Measurements from ENCODE around the gene OR52W1. TPM values are rescaled to one million over a fixed set of nuclear protein-coding genes. Genes with fewer than 3 reads are reported as not detected.

The OR52W1 gene
- total RNA-seq, 3 donors from 2014 or later (not counting 1 experiment from before 2014, with no cell fraction given) = not detected

GRCh38 chr11:6194065-6194581 is 4.9 kb upstream of the OR52W1 start:
- Histone ChIP-seq H3K4me1 (ENCODE audit: control insufficient read depth, insufficient read depth, low read length) (peaks cover 18% of the 10 kb centered on the region), H3K27ac (ENCODE audit: low read length) (no peak overlapping the region), H3K9me3 (ENCODE audit: control insufficient read depth, insufficient read depth, low read length) (no peaks in the 10 kb centered on the region), H3K4me3 (ENCODE audit: low read length) (no peak overlapping the region), H3K27me3 (ENCODE audit: control insufficient read depth, insufficient read depth, low read length) (no peaks in the 10 kb centered on the region), H3K36me3 (ENCODE audit: control insufficient read depth, insufficient read depth, low read length) (no peaks in the 10 kb centered on the region)
- Mint-ChIP-seq H3K9me3 (no peaks in the 10 kb centered on the region), H3K4me1 (peaks cover 40 to 41% of the 10 kb centered on the region in 2 donors), H3K27ac (peak overlapping the region in 1 of 2 donors; percentile 90), H3K36me3 (no peaks in the 10 kb centered on the region), H3K27me3 (ENCODE audit: low read depth in 2 of 2) (no peaks in the 10 kb centered on the region), H3K4me3 (no peak overlapping the region)
- WGBS (ENCODE audit: insufficient coverage) = 80% methylated on average over 1 of the region's 1 CpG
- intact Hi-C loops (cut with micrococcal nuclease) = no loop called here
- ATAC-seq = no peak
- no peak for TF ChIP-seq CTCF (IDR thresholded peaks at IDR 0.05)
- DNase-seq = no peak

- Mint-ChIP-seq H3K4me3 (peak overlapping the region; percentile 60), H3K27ac (peak overlapping the region; percentile 86 to 90), H3K4me1 (peaks cover 59 to 62% of the 10 kb centered on the region in 2 donors), H3K9me3 (no peaks in the 10 kb centered on the region), H3K27me3 (ENCODE audit: low read depth in 2 of 2) (no peaks in the 10 kb centered on the region), H3K36me3 (no peaks in the 10 kb centered on the region)
- Histone ChIP-seq H3K4me3 (ENCODE audit: low read length) (no peak overlapping the region), H3K4me1 (ENCODE audit: control insufficient read depth, insufficient read depth, low read length) (peaks cover 40% of the 10 kb centered on the region), H3K36me3 (ENCODE audit: control insufficient read depth, insufficient read depth, low read length) (no peaks in the 10 kb centered on the region), H3K27me3 (ENCODE audit: control insufficient read depth, insufficient read depth, low read length) (no peaks in the 10 kb centered on the region), H3K27ac (ENCODE audit: low read length) (peak overlapping the region; percentile 46), H3K9me3 (ENCODE audit: control insufficient read depth, insufficient read depth, low read length) (no peaks in the 10 kb centered on the region)
- intact Hi-C loops (cut with micrococcal nuclease) = no loop called here
- no peak for TF ChIP-seq CTCF (IDR thresholded peaks at IDR 0.05)
- WGBS (ENCODE audit: insufficient coverage) = 41% methylated on average over 2 of the region's 4 CpGs
- peak; percentile 53 to 72 (median 66) for ATAC-seq
- peak in 1 of 2 donors; percentile 29 for DNase-seq
Measured at GRCh38 chr11:6196396-6196795, 2.6 kb upstream of the OR52W1 start.

GRCh38 chr11:6197466-6198200 is 1.4 kb upstream of the OR52W1 start:
- 87% methylated on average over 4 of the region's 4 CpGs for WGBS (ENCODE audit: insufficient coverage)
- no peak for DNase-seq
- H3K27ac ChIP-seq (ENCODE audit: low read length) = no peak overlapping the region
- no peaks in the 10 kb centered on the region for H3K9me3 ChIP-seq (ENCODE audit: control insufficient read depth, insufficient read depth, low read length)
- no peak for ATAC-seq
- H3K27me3 Mint-ChIP-seq (ENCODE audit: low read depth in 2 of 2) = no peaks in the 10 kb centered on the region
- H3K36me3 ChIP-seq (ENCODE audit: control insufficient read depth, insufficient read depth, low read length) = no peaks in the 10 kb centered on the region
- H3K4me3 ChIP-seq (ENCODE audit: low read length) = no peak overlapping the region
- TF ChIP-seq CTCF (IDR thresholded peaks at IDR 0.05) = no peak
- H3K36me3 Mint-ChIP-seq = no peaks in the 10 kb centered on the region
- intact Hi-C loops (cut with micrococcal nuclease) = no loop called here
- no peaks in the 10 kb centered on the region for H3K9me3 Mint-ChIP-seq
- H3K4me1 Mint-ChIP-seq = peaks cover 66 to 74% of the 10 kb centered on the region in 2 donors
- H3K27me3 ChIP-seq (ENCODE audit: control insufficient read depth, insufficient read depth, low read length) = no peaks in the 10 kb centered on the region
- H3K27ac Mint-ChIP-seq = peak overlapping the region; percentile 86 to 90
- H3K4me3 Mint-ChIP-seq = peak overlapping the region; percentile 62
- H3K4me1 ChIP-seq (ENCODE audit: control insufficient read depth, insufficient read depth, low read length) = peaks cover 49% of the 10 kb centered on the region

Data from natural killer cell (primary cell).